GM12878 (cell line): ENCODE data around the gene ADSS2. TPM values are rescaled to one million over a fixed set of nuclear protein-coding genes. Genes with fewer than 3 reads are reported as not detected.

Source experiments
- BACH1 ChIP-seq: fragments of 450-650 bp; IDR thresholded peaks from 2 replicates; pipeline ENCODE4 v1.6.1; 2017; ENCODE audit warnings: mild to moderate bottlenecking, borderline replicate concordance
- CBX5 ChIP-seq: sonication (generic); IDR thresholded peaks from 2 replicates; pipeline ENCODE4 v1.6.1; 2016; ENCODE audit warnings: low read depth, moderate library complexity, mild to moderate bottlenecking, inconsistent platforms
- DPF2 ChIP-seq: fragments of 450-650 bp; IDR thresholded peaks from 2 replicates; pipeline ENCODE4 v1.6.1; 2017; ENCODE audit warnings: mild to moderate bottlenecking
- GABPA ChIP-seq: IDR thresholded peaks from 2 replicates; pipeline ENCODE4 v1.6.1; 2014; ENCODE audit warnings: antibody characterized with exemption, low read depth, mild to moderate bottlenecking, inconsistent platforms
- HDGF ChIP-seq: fragments of 450-650 bp; IDR thresholded peaks from 2 replicates; pipeline ENCODE4 v1.6.1; 2016; ENCODE audit warnings: antibody characterized with exemption
- NFYB ChIP-seq: IDR thresholded peaks from 2 replicates; pipeline ENCODE4 v1.6.1; 2011; ENCODE audit warnings: low read depth, mild to moderate bottlenecking, low read length, improper control_type of control experiment, moderate library complexity; ENCODE audit not compliant: insufficient read depth
- NKRF ChIP-seq: fragments of 450-650 bp; conservative IDR thresholded peaks from 2 replicates; pipeline ENCODE4 v1.6.1; 2017; ENCODE audit warnings: mild to moderate bottlenecking, moderate library complexity
- PKNOX1 ChIP-seq: fragments of 450-650 bp; IDR thresholded peaks from 2 replicates; pipeline ENCODE4 v1.6.1; 2016; ENCODE audit warnings: mild to moderate bottlenecking
- SIX5 ChIP-seq: IDR thresholded peaks from 2 replicates; pipeline ENCODE4 v1.6.1; 2011; ENCODE audit warnings: mild to moderate bottlenecking, low read depth, low read length, moderate library complexity; ENCODE audit not compliant: severe bottlenecking
- SMAD1 ChIP-seq: fragments of 450-650 bp; IDR thresholded peaks from 2 replicates; pipeline ENCODE4 v1.6.1; 2018; ENCODE audit warnings: mild to moderate bottlenecking, low read depth; ENCODE audit not compliant: partially characterized antibody
- SPI1 ChIP-seq: IDR thresholded peaks from 2 replicates; pipeline ENCODE4 v1.6.1; 2011; ENCODE audit warnings: low read depth, mild to moderate bottlenecking, low read length, moderate library complexity, borderline replicate concordance; ENCODE audit not compliant: insufficient read depth
- STAT3 ChIP-seq: IDR thresholded peaks from 2 replicates; pipeline ENCODE4 v1.6.1; 2011; ENCODE audit warnings: low read depth, low read length, improper control_type of control experiment
- ZNF217 ChIP-seq: fragments of 450-650 bp; IDR thresholded peaks from 2 replicates; pipeline ENCODE4 v1.6.1; 2017; ENCODE audit warnings: antibody characterized with exemption, mild to moderate bottlenecking
- polyA plus RNA-seq, 11 experiments: library from polyadenylated mRNA; depleted of rRNA in 4 of 11; unstranded in 6 of 11; stranded (reverse) in 5 of 11; fragments of >200 nt; fragmentation: Nextera tagmentation in 4 of 11; fragmentation: Illumina TruSeq in 1 of 11; extraction: Ambion mirVana in 4 of 11; extraction: Trizol in 1 of 11; gene quantifications; 1 replicate in 1 of 11; 2 replicates in 10 of 11; pipeline versions ENCODE4 v1.2.1 to v1.2.3, GENCODE V29; 2011 to 2016; ENCODE audit warnings: inconsistent platforms in 2 of 11, missing spikeins in 2 of 11, low read depth in 1 of 11
- total RNA-seq, 4 experiments: library from RNA; depleted of rRNA in 3 of 4; stranded (reverse); fragments of >200 nt in 3 of 4; fragmentation: Illumina TruSeq in 1 of 4; extraction: Trizol in 1 of 4; gene quantifications; 2 replicates each; pipeline versions ENCODE4 v1.2.1 to v1.2.3, GENCODE V29; 2013 to 2021
- TF ChIP-seq, protein P1 (sequence below): fragments of 450-650 bp; IDR thresholded peaks from 2 replicates; pipeline ENCODE4 v1.6.1; 2018; ENCODE audit warnings: mild to moderate bottlenecking, low read depth, moderate library complexity; ENCODE audit not compliant: partially characterized antibody
- TF ChIP-seq, protein P2 (sequence below): fragments of 450-650 bp; IDR thresholded peaks from 2 replicates; pipeline ENCODE4 v1.6.1; 2016; ENCODE audit warnings: mild to moderate bottlenecking
- TF ChIP-seq, protein P3 (sequence below): fragments of 450-650 bp; formaldehyde crosslinking; IDR thresholded peaks from 2 replicates; pipeline ENCODE4 v1.5.0; 2022; ENCODE audit warnings: mild to moderate bottlenecking, missing genetic modification characterization

The ADSS2 gene
- total and polyA plus RNA-seq, 10 of the 15 experiments (the other 5 are each of a cell fraction or from before 2014, with no cell fraction given), result 8.1 to 49.3 (median 40.6) TPM

DNA sequence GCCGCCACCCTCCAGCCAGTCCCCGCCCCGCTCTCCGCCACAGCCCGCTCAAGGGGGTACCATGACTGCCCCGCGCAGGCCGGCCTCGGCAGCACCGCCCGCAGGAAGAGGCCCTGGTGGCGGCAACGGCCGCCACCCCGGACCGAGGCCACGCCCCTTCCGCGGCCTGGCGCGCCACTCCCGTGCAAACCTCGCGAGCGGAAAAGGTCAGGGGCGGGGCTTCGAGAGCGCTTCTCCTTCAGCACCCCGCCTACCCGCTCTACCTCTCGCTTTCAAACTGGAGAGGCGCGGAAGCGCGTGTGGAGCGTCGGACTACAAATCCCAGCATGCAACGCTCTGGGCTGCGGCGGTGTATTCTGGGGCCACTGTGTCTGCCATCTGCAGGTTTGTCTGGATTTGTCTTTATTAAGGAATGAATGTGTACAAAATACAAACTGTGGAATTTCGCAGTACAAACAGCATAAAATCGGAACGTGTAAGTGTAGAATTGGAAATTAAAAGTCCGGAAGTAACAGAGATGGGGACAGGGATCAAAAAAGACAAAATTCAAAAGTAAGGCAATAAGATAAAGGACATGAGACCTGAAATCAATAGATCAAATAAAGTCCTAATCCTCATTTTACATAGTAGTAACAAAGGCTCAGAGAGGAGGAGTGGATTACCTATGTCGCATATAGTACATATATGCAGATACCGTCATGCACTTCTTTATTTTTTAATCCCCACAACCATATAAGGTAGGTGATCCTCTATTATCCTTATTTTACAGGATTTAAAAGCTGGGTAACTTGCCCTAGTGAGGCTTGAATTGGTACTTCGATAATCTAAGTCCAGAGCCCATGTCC, 464 bp upstream of the ADSS2 start (continued):
- TF ChIP-seq, protein P1, sequence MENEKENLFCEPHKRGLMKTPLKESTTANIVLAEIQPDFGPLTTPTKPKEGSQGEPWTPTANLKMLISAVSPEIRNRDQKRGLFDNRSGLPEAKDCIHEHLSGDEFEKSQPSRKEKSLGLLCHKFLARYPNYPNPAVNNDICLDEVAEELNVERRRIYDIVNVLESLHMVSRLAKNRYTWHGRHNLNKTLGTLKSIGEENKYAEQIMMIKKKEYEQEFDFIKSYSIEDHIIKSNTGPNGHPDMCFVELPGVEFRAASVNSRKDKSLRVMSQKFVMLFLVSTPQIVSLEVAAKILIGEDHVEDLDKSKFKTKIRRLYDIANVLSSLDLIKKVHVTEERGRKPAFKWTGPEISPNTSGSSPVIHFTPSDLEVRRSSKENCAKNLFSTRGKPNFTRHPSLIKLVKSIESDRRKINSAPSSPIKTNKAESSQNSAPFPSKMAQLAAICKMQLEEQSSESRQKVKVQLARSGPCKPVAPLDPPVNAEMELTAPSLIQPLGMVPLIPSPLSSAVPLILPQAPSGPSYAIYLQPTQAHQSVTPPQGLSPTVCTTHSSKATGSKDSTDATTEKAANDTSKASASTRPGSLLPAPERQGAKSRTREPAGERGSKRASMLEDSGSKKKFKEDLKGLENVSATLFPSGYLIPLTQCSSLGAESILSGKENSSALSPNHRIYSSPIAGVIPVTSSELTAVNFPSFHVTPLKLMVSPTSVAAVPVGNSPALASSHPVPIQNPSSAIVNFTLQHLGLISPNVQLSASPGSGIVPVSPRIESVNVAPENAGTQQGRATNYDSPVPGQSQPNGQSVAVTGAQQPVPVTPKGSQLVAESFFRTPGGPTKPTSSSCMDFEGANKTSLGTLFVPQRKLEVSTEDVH, result no peak
- TF ChIP-seq SMAD1, result no peak
- TF ChIP-seq NKRF, result no peak
- peak; percentile 89 for TF ChIP-seq SIX5
- TF ChIP-seq, protein P2, sequence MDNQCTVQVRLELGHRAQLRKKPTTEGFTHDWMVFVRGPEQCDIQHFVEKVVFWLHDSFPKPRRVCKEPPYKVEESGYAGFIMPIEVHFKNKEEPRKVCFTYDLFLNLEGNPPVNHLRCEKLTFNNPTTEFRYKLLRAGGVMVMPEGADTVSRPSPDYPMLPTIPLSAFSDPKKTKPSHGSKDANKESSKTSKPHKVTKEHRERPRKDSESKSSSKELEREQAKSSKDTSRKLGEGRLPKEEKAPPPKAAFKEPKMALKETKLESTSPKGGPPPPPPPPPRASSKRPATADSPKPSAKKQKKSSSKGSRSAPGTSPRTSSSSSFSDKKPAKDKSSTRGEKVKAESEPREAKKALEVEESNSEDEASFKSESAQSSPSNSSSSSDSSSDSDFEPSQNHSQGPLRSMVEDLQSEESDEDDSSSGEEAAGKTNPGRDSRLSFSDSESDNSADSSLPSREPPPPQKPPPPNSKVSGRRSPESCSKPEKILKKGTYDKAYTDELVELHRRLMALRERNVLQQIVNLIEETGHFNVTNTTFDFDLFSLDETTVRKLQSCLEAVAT, result peak; percentile 30; the same call in 1 of the 2 replicates
- TF ChIP-seq STAT3, result no peak
- 0 out of 2 replicates have a peak, but pooled peaks have one; percentile 10 for TF ChIP-seq NFYB
- TF ChIP-seq ZNF217, result no peak
- peak; percentile 45; the same call in 1 of the 2 replicates for TF ChIP-seq HDGF
- peak; percentile 45; the same call in 1 of the 2 replicates for TF ChIP-seq CBX5
- TF ChIP-seq SPI1, result peak; percentile 47; the same call in 1 of the 2 replicates
- no peak for TF ChIP-seq BACH1
- TF ChIP-seq DPF2, result 0 out of 2 replicates have a peak, but pooled peaks have one; percentile 2
- TF ChIP-seq, protein P3, sequence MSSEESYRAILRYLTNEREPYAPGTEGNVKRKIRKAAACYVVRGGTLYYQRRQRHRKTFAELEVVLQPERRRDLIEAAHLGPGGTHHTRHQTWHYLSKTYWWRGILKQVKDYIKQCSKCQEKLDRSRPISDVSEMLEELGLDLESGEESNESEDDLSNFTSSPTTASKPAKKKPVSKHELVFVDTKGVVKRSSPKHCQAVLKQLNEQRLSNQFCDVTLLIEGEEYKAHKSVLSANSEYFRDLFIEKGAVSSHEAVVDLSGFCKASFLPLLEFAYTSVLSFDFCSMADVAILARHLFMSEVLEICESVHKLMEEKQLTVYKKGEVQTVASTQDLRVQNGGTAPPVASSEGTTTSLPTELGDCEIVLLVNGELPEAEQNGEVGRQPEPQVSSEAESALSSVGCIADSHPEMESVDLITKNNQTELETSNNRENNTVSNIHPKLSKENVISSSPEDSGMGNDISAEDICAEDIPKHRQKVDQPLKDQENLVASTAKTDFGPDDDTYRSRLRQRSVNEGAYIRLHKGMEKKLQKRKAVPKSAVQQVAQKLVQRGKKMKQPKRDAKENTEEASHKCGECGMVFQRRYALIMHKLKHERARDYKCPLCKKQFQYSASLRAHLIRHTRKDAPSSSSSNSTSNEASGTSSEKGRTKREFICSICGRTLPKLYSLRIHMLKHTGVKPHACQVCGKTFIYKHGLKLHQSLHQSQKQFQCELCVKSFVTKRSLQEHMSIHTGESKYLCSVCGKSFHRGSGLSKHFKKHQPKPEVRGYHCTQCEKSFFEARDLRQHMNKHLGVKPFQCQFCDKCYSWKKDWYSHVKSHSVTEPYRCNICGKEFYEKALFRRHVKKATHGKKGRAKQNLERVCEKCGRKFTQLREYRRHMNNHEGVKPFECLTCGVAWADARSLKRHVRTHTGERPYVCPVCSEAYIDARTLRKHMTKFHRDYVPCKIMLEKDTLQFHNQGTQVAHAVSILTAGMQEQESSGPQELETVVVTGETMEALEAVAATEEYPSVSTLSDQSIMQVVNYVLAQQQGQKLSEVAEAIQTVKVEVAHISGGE, result no peak
- no peak for TF ChIP-seq GABPA
- peak; percentile 45; the same call in 1 of the 2 replicates for TF ChIP-seq PKNOX1
